ENCODE results near the gene LHPP. TPM values are rescaled to one million over a fixed set of nuclear protein-coding genes. Genes with fewer than 3 reads are reported as not detected.

The LHPP gene
- total RNA-seq, 2 donors from 2014 or later, result 7.4 to 10.6 TPM

DNA sequence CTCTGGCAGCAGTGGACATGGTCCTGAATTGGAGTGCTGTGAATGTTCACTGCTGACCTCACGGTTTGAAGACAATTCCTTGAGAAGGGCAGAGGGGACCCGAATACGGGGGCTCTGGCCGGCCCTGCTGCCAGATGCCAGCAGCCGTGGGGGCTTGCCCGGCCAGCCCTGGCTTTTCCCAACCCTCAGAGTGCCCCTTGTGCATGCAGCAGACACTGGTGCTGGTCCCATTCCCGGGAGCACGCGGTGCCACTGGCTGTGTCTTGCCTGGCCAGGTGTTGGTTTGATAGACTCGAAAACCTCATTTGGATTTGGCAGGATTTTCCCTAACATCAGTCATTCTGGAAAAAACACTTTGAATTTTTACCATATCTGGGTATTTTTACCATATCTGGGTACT lies 49.1 kb downstream of the LHPP start:
- no peaks in the 10 kb centered on the region for H3K27me3 Mint-ChIP-seq
- H3K27ac Mint-ChIP-seq, result no peak overlapping the region
- H3K4me3 Mint-ChIP-seq, result no peak overlapping the region
- H3K36me3 Mint-ChIP-seq (ENCODE audit: low read depth), result no peaks in the 10 kb centered on the region
- H3K4me1 Mint-ChIP-seq, result peaks cover 5% of the 10 kb centered on the region
- no peak for ATAC-seq (replicated peaks)
- H3K9me3 Mint-ChIP-seq, result no peaks in the 10 kb centered on the region

- Mint-ChIP-seq H3K9me3 (no peaks in the 10 kb centered on the region), H3K36me3 (ENCODE audit: low read depth) (no peaks in the 10 kb centered on the region), H3K27me3 (no peaks in the 10 kb centered on the region), H3K4me1 (peaks cover 5% of the 10 kb centered on the region), H3K4me3 (peak overlapping the region; percentile 14), H3K27ac (peak overlapping the region; percentile 48)
- peak; percentile 87 for ATAC-seq (replicated peaks)
Observed at GRCh38 chr10:124511205-124512039, 49.8 kb downstream of the LHPP start.

GRCh38 chr10:124512040-124512428 lies 50.4 kb downstream of the LHPP start:
- Mint-ChIP-seq H3K27me3 (no peaks in the 10 kb centered on the region), H3K4me1 (peaks cover 5% of the 10 kb centered on the region), H3K36me3 (ENCODE audit: low read depth) (no peaks in the 10 kb centered on the region), H3K27ac (peak overlapping the region; percentile 48), H3K9me3 (no peaks in the 10 kb centered on the region), H3K4me3 (peak overlapping the region; percentile 14)
- no peak for ATAC-seq (replicated peaks)

DNA sequence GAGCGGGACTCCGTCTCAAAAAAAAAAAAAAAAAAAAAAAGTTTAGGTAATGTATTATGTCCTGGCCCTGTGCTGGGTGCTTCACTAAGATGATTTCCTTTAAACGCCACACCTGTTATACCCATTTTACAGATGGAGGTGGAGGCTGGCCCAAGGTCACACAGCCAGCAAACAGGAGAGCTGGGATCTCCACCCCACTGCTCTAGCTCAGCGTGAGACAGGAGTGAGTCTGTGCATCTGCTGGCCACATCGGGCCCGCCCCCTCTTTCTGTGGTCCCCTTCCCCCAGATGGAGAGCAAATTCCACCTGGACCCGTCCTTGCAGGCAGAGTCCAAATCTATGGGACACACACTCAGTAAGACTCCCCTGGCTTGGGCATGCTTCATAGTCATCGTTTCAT lies 51.0 kb downstream of the LHPP start:
- no peaks in the 10 kb centered on the region for H3K36me3 Mint-ChIP-seq (ENCODE audit: low read depth)
- no peak overlapping the region for H3K4me3 Mint-ChIP-seq
- H3K4me1 Mint-ChIP-seq, result peaks cover 5% of the 10 kb centered on the region
- no peaks in the 10 kb centered on the region for H3K9me3 Mint-ChIP-seq
- no peaks in the 10 kb centered on the region for H3K27me3 Mint-ChIP-seq
- H3K27ac Mint-ChIP-seq, result no peak overlapping the region
- no peak for ATAC-seq (replicated peaks)

DNA sequence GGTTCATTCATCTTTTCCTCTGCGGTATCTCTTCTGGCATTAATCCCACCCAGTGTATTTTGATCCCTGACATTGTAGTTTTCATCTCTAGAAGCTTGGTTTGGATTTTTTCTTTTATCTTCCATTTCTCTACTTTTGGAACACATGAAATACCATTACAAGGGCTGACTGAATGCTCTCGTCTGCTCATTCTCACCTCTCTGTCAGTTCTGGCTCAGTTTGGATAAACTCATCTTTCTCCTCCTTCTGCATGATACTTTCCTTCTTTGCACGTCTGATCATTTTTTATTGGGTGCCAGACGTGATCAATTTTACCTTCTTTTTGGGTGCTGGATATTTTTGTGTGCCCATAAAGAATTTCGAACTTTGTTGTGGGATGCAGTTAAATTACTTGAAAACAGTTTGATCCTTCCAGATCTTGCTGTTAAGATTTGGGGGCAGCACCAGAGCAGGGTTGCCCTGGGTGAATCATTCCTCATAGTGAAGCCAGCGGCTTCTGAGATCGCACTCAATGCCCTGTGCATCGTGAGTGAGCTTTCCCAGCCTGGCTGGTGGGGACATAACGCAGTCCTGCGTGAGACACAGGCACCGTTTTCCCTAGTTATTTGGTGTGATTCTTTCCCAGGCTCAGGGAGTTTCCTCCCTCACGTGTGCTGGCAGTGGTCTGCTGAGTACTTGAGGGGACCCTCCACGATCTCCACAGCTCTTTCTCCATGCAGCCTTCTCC lies 53.8 kb downstream of the LHPP start:
- Mint-ChIP-seq H3K27me3 (no peaks in the 10 kb centered on the region), H3K4me3 (no peak overlapping the region), H3K27ac (no peak overlapping the region), H3K36me3 (ENCODE audit: low read depth) (no peaks in the 10 kb centered on the region), H3K9me3 (no peaks in the 10 kb centered on the region), H3K4me1 (peaks cover 5% of the 10 kb centered on the region)
- no peak for ATAC-seq (replicated peaks)

DNA sequence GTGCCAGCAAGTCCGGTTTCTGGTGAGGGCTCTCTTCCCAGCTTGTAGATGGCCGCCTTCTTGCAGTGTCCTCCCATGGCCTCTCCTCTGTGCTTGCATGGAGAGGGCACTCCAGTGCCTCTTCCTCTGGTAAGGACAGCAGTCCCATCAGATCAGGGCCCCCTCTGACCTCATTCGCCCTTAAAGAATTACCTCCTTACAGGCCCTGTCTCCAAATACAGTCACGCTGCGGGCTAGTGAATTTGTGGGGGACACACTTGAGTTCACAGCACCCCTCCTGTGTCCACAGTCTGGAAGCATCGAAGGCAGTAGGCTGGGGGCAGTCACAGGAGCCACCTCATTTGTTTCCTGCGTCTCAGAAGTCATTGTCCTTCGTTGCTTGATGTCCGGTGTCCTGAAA lies 54.6 kb downstream of the LHPP start:
- H3K27me3 Mint-ChIP-seq, result no peaks in the 10 kb centered on the region
- no peak overlapping the region for H3K4me3 Mint-ChIP-seq
- H3K36me3 Mint-ChIP-seq (ENCODE audit: low read depth), result no peaks in the 10 kb centered on the region
- ATAC-seq (replicated peaks), result no peak
- H3K4me1 Mint-ChIP-seq, result peaks cover 3% of the 10 kb centered on the region
- H3K9me3 Mint-ChIP-seq, result no peaks in the 10 kb centered on the region
- no peak overlapping the region for H3K27ac Mint-ChIP-seq

DNA sequence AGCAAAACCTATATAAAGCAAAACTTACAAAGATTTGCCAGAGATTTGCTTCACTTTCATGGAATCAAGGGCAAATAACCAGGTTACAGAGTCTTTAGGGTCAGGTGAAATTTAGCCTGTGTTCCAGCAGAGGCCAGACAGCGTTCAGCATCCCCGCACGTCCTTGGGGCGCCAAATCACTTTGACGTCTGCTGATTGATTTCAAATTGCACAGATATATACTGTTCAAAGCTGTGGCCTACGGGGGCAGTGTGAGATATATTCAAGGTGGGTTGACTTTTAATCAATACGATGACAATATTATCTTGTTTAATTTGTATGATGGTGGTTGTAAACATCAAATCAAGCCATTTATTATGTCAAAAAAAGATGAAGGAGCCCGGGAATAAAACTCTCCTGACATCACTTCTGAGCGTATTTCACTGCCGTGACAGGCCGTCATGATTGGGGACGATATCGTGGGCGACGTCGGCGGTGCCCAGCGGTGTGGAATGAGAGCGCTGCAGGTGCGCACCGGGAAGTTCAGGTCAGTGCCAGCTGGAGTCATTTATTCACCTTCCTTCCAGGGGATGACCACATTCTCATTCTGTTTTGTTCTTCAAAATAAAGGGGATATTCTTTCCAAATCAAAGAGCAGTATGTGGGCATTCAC lies 55.2 kb downstream of the LHPP start:
- Mint-ChIP-seq H3K27ac (no peak overlapping the region), H3K4me3 (no peak overlapping the region), H3K27me3 (no peaks in the 10 kb centered on the region), H3K9me3 (no peaks in the 10 kb centered on the region), H3K4me1 (no peaks in the 10 kb centered on the region), H3K36me3 (ENCODE audit: low read depth) (no peaks in the 10 kb centered on the region)
- no peak for ATAC-seq (replicated peaks)

DNA sequence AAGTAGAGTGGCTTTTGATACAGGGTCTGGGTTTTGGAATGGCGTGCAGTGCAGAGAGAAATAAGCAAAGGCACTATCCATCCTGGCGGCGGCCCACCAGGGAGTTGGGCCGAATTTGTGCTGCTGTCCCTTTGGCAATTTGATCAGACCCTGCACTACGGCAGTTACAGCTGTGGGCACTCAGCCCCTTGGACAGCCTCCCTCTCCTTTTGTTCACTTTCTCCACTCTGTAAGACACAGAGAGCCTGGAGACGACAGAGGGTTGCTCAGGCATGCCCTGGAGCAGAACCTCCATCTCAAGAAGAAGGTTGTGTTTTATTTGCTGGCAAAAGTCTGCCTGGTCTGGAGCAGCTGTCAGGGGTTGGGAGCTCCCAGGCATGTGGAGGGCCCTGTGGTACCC lies 55.8 kb downstream of the LHPP start:
- Mint-ChIP-seq H3K4me1 (no peaks in the 10 kb centered on the region), H3K27me3 (no peaks in the 10 kb centered on the region), H3K27ac (no peak overlapping the region), H3K36me3 (ENCODE audit: low read depth) (no peaks in the 10 kb centered on the region), H3K4me3 (no peak overlapping the region), H3K9me3 (no peaks in the 10 kb centered on the region)
- no peak for ATAC-seq (replicated peaks)

GRCh38 chr10:124517931-124518330 lies 56.3 kb downstream of the LHPP start:
- Mint-ChIP-seq H3K36me3 (ENCODE audit: low read depth) (no peaks in the 10 kb centered on the region), H3K4me3 (no peak overlapping the region), H3K27me3 (no peaks in the 10 kb centered on the region), H3K4me1 (no peaks in the 10 kb centered on the region), H3K9me3 (no peaks in the 10 kb centered on the region), H3K27ac (no peak overlapping the region)
- ATAC-seq (replicated peaks), result no peak

DNA sequence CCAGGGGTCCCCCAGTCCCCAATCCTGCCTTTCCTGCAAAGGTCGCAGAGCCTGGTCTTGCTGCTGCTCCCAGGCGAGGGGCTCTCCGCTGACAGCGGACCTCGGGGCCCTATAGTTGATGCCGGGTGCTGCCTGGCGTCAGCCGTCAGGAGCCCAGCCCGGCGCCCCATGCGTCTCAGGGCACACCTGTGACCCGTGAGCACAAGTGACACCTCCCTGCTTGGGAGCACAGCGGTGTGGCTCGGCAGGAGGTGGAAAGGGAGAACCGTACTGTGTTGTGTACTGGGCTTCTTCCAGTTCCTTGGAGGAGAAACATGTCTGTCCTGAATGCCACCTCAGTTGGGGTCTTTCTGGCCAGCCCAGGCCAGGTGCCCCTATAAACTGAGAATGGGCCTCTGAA lies 56.7 kb downstream of the LHPP start:
- Mint-ChIP-seq H3K4me3 (no peak overlapping the region), H3K36me3 (ENCODE audit: low read depth) (no peaks in the 10 kb centered on the region), H3K27me3 (no peaks in the 10 kb centered on the region), H3K4me1 (no peaks in the 10 kb centered on the region), H3K9me3 (no peaks in the 10 kb centered on the region), H3K27ac (no peak overlapping the region)
- no peak for ATAC-seq (replicated peaks)

DNA sequence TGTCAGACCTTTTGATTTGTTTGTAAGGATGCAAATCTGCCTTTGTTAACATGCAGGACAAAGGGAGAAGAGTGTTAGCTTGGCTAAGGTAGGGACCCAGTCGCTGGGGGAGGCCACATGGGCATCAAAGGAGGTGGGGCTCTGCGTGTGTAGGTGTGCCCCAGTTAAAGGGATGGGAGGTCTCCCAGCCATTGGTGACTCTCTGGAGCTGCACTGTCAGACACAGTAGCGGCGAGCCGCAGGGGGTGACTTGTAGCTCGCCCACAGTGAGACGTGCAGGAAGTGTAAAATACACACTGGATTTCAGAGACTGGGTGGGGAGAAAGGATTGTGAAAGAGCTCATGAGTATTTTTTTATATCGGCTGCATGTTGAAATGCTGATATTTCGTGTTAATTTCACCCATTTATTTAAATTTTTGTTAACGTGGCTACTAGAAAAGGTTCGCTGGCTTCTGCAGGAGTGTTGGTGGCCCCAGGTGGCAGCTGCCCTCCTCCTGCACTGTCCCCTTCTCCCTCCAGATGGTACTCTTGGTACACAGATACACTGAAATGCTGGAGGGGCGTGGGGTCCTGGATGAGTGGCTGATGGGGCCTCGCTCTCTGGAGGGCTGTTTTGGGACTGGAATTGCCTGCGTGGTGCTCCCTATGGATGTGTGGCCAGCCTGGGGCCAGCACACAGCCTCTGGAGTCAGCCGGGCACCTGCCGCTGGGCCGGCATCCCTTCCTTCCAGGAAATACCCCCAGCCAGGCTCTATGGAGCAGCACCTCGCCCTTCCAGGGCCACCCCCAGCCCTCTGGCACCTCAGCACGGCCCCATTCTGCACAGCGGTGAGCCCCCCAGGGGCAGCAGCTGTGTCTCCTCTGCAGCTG lies 59.2 kb downstream of the LHPP start:
- no peak for ATAC-seq (replicated peaks)
- no peak overlapping the region for H3K4me3 Mint-ChIP-seq
- H3K4me1 Mint-ChIP-seq, result no peaks in the 10 kb centered on the region
- no peaks in the 10 kb centered on the region for H3K36me3 Mint-ChIP-seq (ENCODE audit: low read depth)
- no peaks in the 10 kb centered on the region for H3K9me3 Mint-ChIP-seq
- no peak overlapping the region for H3K27ac Mint-ChIP-seq
- no peaks in the 10 kb centered on the region for H3K27me3 Mint-ChIP-seq

DNA sequence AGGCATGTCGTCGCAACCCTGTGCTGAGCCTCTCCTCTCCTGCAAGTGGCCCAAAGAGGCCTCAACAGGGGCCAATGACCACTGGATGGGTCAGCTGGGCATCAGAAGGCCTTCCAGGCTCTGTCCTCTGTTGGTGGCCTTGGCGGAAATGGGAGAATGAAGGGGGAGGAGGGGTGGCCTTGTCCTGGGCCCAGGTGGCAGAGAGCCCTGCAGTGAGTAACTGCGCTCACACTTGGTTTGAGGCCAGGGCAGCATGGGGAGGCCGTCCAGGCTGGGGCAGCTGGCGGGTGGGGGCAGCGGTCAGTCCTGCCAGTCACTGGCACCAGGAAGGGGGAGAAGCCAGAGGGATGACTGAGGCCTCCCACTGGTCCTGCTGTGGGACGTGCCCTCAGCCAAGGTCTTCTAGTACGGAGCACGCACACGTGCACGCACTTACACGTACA lies 59.8 kb downstream of the LHPP start:
- no peaks in the 10 kb centered on the region for H3K4me1 Mint-ChIP-seq
- H3K4me3 Mint-ChIP-seq, result no peak overlapping the region
- no peak overlapping the region for H3K27ac Mint-ChIP-seq
- no peaks in the 10 kb centered on the region for H3K9me3 Mint-ChIP-seq
- H3K36me3 Mint-ChIP-seq (ENCODE audit: low read depth), result no peaks in the 10 kb centered on the region
- no peak for ATAC-seq (replicated peaks)
- H3K27me3 Mint-ChIP-seq, result no peaks in the 10 kb centered on the region

- H3K36me3 Mint-ChIP-seq (ENCODE audit: low read depth), result no peaks in the 10 kb centered on the region
- H3K27ac Mint-ChIP-seq, result no peak overlapping the region
- no peak for ATAC-seq (replicated peaks)
- no peaks in the 10 kb centered on the region for H3K9me3 Mint-ChIP-seq
- H3K4me3 Mint-ChIP-seq, result no peak overlapping the region
- H3K27me3 Mint-ChIP-seq, result no peaks in the 10 kb centered on the region
- H3K4me1 Mint-ChIP-seq, result no peaks in the 10 kb centered on the region
Observed at GRCh38 chr10:124522131-124522932, 60.7 kb downstream of the LHPP start.
